GM12874 (cell line): ENCODE data around the gene OXNAD1.

ENCODE experiments used
- TF ChIP-seq, protein P1 (sequence below): IDR thresholded peaks from 2 replicates; pipeline ENCODE4 v1.5.1; 2011; ENCODE audit warnings: low read depth, mild to moderate bottlenecking, control low read depth, low read length, moderate library complexity; ENCODE audit not compliant: insufficient read depth

OXNAD1 gene

DNA sequence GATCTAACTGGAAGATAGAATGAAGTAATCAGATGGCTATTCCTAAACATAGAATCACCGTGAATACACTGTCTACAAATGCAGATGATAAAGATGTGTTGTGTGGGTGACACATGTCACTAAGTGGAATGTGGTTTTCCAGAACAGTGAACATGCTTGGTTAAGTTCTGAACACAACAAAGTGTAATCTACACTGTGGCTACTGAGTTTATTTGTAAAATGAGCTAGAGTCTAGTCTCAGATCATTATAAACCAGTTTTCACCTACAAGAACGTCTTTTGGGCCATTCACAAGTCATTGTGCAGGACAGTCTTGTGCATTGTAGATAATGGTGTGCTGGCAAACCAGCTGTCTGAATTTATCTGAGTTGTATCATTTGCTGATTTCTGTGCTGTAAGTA, 35.3 kb downstream of the OXNAD1 start:
- TF ChIP-seq, protein P1, sequence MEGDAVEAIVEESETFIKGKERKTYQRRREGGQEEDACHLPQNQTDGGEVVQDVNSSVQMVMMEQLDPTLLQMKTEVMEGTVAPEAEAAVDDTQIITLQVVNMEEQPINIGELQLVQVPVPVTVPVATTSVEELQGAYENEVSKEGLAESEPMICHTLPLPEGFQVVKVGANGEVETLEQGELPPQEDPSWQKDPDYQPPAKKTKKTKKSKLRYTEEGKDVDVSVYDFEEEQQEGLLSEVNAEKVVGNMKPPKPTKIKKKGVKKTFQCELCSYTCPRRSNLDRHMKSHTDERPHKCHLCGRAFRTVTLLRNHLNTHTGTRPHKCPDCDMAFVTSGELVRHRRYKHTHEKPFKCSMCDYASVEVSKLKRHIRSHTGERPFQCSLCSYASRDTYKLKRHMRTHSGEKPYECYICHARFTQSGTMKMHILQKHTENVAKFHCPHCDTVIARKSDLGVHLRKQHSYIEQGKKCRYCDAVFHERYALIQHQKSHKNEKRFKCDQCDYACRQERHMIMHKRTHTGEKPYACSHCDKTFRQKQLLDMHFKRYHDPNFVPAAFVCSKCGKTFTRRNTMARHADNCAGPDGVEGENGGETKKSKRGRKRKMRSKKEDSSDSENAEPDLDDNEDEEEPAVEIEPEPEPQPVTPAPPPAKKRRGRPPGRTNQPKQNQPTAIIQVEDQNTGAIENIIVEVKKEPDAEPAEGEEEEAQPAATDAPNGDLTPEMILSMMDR, result no peak

DNA sequence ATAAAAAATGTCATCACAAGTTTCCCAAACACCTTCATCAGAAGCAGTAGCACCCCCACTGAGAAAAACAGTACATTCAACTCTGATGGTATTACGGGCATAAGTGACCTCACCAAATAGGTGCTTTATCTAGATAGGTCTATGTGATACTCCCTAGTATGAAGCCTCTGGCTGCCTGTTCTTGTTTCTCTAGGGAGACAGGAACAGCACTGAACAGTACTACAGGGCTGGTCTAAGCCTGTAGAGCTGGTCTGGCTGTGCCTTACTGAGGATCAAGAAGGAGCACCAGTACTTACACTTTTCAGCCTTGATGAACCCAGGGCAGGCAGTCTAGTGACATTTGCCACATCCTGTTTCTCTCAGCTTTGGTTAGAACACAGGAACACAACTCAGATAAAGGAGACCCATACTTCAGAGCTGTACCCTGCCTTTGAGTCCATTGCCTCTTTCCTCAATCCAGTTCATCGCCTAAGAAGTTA, 35.9 kb downstream of the OXNAD1 start:
- TF ChIP-seq, protein P1, result no peak

DNA sequence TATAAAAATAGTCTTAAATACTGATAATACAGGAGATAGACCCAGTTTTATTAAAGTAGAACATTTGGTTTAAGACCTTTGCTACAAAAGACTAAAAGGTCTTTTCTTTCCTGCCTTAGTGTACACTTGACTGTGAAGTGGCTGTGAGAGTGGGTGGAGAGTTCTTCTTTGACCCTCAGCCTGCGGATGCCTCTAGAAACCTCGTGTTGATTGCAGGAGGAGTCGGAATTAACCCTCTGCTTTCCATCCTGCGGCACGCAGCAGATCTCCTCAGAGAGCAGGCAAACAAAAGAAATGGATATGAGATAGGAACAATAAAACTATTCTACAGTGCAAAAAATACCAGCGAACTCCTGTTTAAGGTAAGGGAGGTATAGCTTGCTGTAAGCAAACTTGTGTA, 36.5 kb downstream of the OXNAD1 start:
- TF ChIP-seq, protein P1, result no peak

DNA sequence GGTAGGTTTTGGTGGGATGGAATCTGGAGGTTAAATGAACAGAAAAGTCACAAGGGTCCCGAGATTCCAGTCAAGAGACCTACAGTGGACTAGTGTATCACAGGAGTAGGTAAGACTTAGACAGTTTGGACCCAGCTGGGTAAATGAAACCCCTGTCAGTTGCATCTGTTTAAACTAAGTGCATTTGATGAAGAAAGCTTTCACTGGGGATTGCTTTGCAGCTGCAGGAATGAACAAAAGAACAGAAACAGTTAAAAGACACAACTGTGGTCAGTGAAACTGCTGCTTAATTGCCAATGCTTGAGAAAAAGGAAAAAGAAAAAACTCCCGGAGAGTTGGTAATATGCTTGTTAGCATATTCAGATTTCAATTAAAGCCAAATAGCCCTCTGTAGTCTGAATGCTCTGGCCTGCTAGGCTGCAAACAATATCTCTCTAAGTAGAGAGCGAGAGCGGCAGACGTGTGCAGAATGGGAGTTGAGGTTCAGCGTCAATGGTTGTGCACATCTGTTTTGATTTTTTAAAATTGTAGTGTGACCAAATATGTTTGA, 37.1 kb downstream of the OXNAD1 start:
- TF ChIP-seq, protein P1, result no peak

DNA sequence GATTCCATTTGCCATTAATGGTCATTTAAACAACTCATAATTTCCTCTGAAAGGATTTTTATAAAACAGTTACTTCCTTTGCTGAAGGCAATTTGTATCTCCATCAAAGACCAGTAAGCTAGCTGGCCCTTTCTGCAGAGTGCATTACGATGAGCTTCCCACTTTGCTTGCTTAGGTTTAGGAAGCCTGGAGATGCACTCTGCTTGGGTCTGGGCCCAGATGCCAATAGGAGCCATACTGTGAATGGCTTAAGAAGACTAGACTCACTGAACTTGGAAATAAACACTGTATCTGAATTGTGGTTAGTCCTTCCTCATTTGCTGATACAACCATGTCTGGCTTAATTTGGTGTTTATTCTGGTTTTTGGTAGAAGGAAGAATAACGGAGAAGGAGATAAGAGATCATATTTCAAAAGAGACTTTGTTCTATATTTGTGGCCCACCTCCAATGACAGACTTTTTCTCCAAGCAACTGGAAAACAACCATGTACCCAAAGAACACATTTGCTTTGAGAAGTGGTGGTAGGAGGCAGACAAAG, 38.1 kb downstream of the OXNAD1 start:
- TF ChIP-seq, protein P1, result no peak

DNA sequence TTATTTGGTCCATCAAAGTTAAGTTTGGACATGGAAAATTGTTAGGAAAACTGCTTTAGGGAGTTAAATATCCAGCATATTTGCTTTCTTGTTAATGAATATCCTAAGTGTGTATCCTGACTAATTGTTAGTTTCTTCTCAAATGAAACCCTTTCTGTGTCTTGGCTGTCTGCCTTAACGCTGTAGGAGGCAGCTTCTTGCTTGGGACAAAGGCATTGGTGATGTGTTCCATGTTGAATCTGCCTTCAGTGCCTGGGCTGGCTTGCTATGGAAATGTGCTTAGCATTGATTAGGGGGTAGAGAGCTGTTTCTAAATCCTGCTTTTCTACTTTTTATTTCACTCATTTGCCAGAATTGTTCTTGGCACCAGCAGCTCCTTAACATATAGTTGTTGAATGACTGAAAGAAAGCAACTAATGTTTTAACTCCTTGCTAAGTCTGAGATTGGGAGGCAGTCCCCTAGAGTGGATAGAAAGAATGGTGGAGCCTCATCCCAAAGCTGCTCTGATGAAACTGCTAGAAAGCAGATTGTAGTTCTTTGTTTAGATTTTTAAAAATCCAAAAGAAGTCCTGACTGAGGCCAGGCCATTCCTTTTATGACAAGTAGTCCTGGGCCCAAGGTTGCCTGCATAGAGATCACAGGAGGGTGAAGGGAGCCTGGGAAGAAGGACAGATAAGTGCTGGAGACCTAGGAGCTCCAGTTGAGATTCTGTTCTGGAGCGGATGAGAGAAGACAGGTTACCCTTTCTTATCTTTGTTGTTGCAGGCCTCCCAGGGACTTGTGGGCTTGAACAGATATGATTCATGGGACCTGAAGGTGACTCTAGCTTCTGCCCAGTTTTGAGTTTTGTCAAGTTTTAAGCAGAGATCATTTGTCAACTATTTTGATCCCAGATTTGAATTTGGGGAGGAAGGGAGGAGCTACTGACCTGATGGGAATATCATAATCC, 39.3 kb downstream of the OXNAD1 start:
- TF ChIP-seq, protein P1, result no peak

DNA sequence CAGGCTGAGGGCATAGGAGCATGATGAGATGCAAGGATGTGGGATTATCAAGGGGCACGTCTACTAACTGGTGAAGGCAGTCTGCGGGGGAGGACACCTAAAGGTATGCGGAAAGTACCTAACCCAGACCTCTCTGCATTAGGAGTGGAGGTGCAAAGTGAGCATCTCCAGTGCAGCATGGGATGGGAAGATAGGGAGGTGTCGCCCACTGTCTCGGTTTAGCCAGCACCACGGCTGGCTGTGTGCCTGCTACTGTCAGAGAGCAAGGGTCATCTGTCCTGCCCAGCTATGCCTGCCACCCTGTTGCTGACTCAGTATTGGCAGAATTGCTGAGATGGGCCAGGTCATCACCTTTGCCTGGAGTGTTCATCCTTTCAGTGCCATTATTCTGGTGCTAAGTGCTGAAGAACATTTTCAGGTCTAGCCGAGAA, 40.1 kb downstream of the OXNAD1 start:
- TF ChIP-seq, protein P1, result no peak
